GM18520 (cell line): ENCODE results near the gene MYADML2.

ENCODE experiments used
- ATAC-seq: cut with Tn5 transposase; IDR thresholded peaks from one replicate; pipeline ENCODE4 v1.9.1; 2021; ENCODE audit not compliant: unreplicated experiment

Gene MYADML2

GRCh38 chr17:81912441-81913309 is 34.4 kb downstream of the MYADML2 start:
- ATAC-seq = no peak

GRCh38 chr17:81911969-81912368 is 35.1 kb downstream of the MYADML2 start:
- no peak for ATAC-seq

- peak; percentile 55 for ATAC-seq
Observed at GRCh38 chr17:81911277-81911961, 35.6 kb downstream of the MYADML2 start, which contains the start of gene PCYT2. PCYT2 (minus strand) TSS chr17:81911399; CDS start chr17:81911355, 44 bp downstream.

DNA sequence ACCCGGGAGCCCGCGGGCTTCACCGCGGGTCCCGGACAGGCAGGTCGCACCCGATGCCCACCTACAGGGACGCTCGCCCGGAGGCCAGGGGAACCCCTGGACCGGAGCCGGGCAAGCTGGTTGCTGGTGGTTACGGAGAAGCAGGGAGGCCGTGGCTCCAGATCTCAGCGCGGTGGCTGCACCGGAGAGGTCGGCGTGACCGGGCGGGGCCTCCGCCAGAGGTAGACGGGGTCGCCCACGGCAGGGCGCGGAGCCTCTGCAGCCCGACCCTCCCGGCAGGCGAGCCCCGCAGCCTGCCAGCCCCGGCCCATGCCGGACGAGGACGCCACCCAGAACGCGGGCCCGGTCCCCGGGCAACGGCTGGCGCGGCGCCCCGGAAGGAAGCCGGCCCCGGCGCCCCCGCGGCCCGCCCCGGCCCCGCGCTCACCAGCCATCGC is 36.2 kb downstream of the MYADML2 start:
- ATAC-seq = peak; percentile 23

- ATAC-seq = no peak
Observed at GRCh38 chr17:81909966-81910839, 36.8 kb downstream of the MYADML2 start.

- ATAC-seq = no peak
Observed at GRCh38 chr17:81909231-81909630, 37.8 kb downstream of the MYADML2 start.

DNA sequence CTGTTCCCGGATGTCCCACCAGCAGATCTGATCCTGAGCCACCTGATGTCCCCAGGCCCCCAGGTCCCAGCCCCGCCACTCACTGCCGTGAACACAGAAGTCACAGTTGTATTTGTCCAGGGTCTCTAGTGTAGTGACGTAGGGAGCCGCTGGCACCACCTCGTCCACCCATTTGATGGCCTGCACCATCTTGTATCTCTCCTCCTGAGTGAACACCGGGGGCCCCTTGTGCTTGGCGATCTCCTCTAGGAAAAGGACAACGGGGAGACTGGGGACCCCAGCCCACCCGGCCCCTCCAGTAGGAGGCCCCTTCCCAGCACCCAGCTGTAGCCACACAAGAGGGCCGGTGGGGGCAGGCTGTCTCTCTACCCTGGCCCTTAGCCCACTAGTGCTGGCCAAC is 38.2 kb downstream of the MYADML2 start:
- no peak for ATAC-seq

DNA sequence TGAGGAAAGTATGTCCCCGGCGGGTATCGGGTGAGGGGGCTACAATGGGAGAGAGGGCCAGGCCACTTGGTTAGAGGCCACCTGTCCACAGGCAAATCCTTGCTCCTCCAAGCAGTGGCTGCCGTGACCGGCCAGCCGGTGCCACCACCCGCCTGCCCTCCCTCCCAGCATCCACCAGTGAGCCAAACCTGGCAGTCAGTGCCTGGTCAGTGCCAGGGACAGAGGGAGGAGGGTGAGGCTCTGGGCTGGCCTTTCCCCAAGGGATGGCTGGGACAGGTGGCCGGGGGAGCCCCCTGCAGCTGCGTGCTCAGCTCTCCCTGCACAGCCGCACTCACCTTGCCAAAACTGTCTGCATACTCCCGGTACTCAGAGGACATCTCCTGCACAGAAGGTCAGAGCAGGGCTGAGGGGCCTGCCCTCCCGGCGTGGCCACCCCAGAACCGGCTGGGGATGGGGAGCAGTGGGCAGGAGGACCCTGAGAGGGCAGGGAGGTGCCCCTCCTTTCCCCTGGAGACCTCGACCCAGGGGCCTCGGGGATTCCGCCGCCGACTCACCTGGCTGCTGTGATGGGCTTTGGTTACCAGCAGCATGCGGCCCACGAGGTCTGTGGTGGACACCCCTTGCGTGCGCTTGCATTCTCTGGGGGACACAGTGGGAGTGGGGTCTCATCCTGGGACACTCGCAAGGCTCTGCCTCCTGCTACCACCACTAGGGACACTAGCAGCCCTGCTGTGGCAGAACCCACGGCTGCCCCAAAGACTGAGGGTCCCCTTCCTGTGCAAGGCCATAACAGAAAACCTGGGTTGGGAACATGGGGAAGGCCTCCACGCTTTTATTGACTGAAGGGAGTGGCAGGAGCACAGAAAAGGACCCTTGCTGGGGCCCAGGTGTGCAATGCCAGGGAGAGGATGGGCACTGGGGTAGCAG is 39.6 kb downstream of the MYADML2 start:
- no peak for ATAC-seq

DNA sequence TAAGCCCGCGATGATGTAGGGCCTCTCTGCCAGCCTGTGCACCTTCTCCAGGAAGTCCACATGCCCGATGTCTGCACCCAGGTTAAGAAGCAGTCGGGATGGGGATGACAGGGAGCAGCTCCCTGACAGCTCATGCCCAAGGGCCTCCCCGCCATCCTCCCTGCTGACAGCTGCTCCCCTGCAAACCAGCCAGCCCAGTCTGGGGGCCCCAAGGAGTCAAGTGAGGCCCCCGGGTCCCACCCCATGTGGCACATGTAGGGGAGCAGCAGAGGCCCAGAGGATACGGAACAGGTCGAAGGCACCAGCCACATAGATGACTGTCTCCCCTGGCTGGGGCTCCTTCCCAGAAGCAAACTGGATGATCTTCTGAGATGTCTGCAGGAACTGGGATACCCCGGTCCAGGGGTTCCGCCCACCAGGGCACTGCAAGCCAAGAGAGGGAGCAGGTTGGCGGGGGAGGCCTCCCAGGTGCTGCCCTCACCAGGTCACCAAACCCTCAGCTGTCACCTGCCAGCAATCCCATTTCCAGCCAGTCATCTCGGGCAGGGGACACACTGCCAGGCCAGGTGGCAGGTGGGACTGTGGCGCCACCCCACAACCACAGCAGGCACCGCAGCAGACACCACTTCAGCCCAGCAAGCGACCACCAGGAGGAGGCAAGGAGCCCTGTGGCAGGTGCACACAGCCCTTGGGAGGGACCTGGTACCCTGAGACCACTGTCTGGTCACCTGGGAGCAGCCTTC is 40.4 kb downstream of the MYADML2 start:
- no peak for ATAC-seq

- ATAC-seq = no peak
Observed at GRCh38 chr17:81905993-81906392, 41.0 kb downstream of the MYADML2 start.

DNA sequence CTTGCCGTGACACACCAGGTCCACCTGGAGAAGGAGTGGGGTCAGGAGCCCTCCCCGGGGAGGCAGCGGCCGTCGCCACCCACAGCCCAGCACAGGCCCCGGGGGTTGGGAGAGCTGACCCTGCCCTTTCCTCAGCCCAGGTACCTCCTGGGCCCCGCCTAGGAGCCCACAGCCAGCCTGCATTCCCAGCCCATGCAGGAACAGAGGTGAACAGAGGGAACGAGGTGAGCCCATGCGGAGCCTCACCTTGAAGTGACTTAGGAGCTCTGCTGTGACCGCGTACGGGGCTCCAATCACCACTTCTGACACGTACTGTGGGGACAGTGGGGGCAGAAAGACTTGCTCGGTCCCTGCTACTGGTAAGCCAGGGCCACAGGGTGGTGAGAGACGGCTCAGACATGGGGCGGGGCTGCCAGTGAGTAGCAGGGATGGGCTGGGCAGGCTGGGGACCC is 41.6 kb downstream of the MYADML2 start:
- ATAC-seq = no peak

- no peak for ATAC-seq
Observed at GRCh38 chr17:81904600-81905423, 42.2 kb downstream of the MYADML2 start.

- ATAC-seq = no peak
Observed at GRCh38 chr17:81903896-81904599, 43.0 kb downstream of the MYADML2 start.

- ATAC-seq = no peak
Observed at GRCh38 chr17:81903415-81903831, 43.6 kb downstream of the MYADML2 start.

DNA sequence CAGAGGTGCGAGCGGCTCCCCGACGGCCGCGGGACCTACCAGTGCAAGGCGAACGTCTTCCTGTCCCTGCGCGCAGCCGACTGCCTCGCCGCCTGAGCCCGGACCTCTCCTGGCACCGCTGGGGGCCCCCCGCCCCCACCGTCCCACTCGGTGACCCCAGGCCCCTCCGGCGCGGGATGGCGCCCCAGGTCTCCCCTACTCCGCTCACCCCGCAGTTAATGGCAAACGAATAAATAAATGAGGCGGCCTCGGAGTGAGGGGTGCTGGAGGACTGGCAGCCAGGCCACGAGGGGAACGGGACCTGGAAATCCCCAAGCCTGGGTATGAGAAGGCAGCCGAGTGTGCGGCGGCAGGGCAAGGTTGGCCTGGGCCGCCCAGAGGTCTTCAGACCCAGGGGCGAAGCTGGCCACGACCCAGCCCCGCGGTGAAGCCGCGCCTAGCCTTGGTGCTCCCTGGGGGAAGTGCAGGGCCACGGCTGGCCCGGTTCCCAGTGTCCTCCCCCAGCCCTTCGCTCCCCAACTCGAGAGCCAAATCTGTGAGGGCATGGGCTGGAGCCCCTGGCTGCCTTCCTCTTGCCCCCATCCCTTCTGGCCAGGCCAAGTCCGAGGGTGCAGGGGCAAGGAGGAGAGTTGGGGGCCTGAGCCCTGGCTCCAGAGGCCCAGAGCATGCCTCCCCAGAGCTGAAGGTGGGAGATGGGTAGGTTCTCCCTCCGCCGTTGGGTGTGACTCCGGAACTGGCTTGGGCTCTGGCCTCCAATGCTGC is 44.2 kb downstream of the MYADML2 start:
- ATAC-seq = no peak

DNA sequence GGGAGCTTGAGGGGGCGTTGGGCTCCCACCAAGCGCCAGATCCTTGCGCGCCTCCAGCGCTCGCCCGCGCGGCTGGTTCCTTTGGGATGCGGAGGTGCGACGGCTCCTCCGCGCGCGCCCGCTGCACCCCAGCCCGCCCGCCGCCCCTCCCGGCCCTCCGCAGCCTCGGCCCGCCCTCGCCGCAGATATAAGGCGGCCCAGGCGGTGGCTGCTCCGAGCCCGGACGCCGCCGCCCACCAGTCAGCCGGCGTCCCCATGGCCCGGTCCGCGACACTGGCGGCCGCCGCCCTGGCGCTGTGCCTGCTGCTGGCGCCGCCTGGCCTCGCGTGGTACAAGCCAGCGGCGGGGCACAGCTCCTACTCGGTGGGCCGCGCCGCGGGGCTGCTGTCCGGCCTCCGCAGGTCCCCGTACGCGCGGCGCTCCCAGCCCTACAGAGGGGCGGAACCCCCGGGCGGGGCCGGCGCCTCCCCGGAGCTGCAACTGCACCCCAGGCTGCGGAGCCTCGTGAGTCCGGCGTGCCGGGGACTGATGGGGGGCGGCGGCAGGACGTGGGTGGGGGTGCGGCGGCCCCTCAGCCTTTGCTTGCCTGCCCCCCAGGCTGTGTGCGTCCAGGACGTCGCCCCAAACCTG is 44.9 kb downstream of the MYADML2 start, which contains the start of gene NPB:
Gene NPB (plus strand): TSS at position 216 of the 630 bp plus-strand sequence. CDS start 40 bp downstream, at position 256.
- ATAC-seq = no peak
